Uterus (tissue), 2 donors: ENCODE results near the gene MYO9B.

ENCODE experiments used
- CTCF ChIP-seq, 4 experiments: fragments of 200-600 bp in 2 of 4; fragments of 450-650 bp in 2 of 4; sonication (generic) in 2 of 4; IDR thresholded peaks; one replicate each; pipeline ENCODE4 v1.5.1; 2016 to 2019; ENCODE audit warnings: antibody characterized with exemption in 4 of 4, mild to moderate bottlenecking in 2 of 4, moderate library complexity in 1 of 4
- POLR2A ChIP-seq, 2 donors: fragments of 450-650 bp; IDR thresholded peaks; one replicate each; pipeline ENCODE4 v1.6.1; 2016; ENCODE audit warnings: antibody characterized with exemption in 2 of 2, mild to moderate bottlenecking in 1 of 2, moderate library complexity in 1 of 2

DNA sequence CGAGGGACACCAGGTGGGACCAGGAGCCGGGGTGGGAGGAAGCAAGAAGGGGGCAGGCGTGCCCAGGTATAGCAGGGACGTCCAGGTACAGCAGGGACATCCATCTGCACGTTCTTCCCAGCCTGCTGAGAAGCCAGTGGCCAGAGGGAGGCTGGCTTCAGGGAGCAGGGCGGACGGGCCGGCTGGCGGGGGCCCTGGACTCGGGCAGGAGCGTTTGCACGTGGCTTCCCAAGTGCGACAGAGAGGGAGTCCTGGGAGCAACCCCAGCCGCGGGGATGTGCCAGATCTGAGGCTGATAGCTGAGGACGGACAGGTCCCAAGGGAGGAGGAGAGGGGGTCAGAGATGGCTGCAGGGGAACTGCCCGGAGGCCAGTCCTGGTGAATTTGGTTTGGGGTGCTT lies 36.7 kb downstream of the MYO9B start:
- TF ChIP-seq CTCF (IDR thresholded peaks at IDR 0.05) (no peak), POLR2A (IDR thresholded peaks at IDR 0.05) (no peak)
